ENCODE measurements around the gene PARP15.
A peak's percentile ranks its signal among the peaks of the same experiment; 100 is the strongest.
"Not testable (repeated sequence)": the region's sequence is repeated elsewhere in the genome, so short reads cannot be mapped to it uniquely, and the experiment has no call there.

PARP15 gene

GRCh38 chr3:122577409-122578031 is at the start of gene PARP15:
Gene PARP15 (plus strand): TSS chr3:122577650. CDS start chr3:122577668, 18 bp downstream.
- peak in 3 of 4 experiments; percentile 9 to 23 (median 10) for DNase-seq

- DNase-seq, result no peak
Measured at GRCh38 chr3:122530164-122530563, 47.3 kb upstream of the PARP15 start.

GRCh38 chr3:122533480-122533879 is 44.0 kb upstream of the PARP15 start:
- no peak for DNase-seq

GRCh38 chr3:122533931-122534334 is 43.5 kb upstream of the PARP15 start:
- DNase-seq, result no peak

GRCh38 chr3:122535964-122536631 is 41.4 kb upstream of the PARP15 start:
- DNase-seq, result no peak

- DNase-seq, result no peak
Measured at GRCh38 chr3:122536632-122537001, 40.8 kb upstream of the PARP15 start.

GRCh38 chr3:122538956-122539490 is 38.4 kb upstream of the PARP15 start:
- no peak for DNase-seq

GRCh38 chr3:122546151-122546550 is 31.3 kb upstream of the PARP15 start:
- no peak for DNase-seq

GRCh38 chr3:122548076-122548475 is 29.4 kb upstream of the PARP15 start:
- DNase-seq, result no peak

- DNase-seq, result no peak
Measured at GRCh38 chr3:122548619-122549018, 28.8 kb upstream of the PARP15 start.

GRCh38 chr3:122553171-122553570 is 24.3 kb upstream of the PARP15 start:
- no peak for DNase-seq

- no peak for DNase-seq
Measured at GRCh38 chr3:122555275-122556071, 22.0 kb upstream of the PARP15 start.

- DNase-seq, result no peak
Measured at GRCh38 chr3:122557356-122557755, 20.1 kb upstream of the PARP15 start.

- no peak for DNase-seq
Measured at GRCh38 chr3:122558605-122559004, 18.8 kb upstream of the PARP15 start.

- no peak for DNase-seq
Measured at GRCh38 chr3:122559906-122560305, 17.5 kb upstream of the PARP15 start.

GRCh38 chr3:122560680-122561079 is 16.8 kb upstream of the PARP15 start:
- DNase-seq, result peak; percentile 14 to 32 (median 26)

GRCh38 chr3:122562923-122563716 is 14.3 kb upstream of the PARP15 start:
- DNase-seq, result no peak

- DNase-seq, result no peak
Measured at GRCh38 chr3:122563717-122564025, 13.8 kb upstream of the PARP15 start.

- peak; percentile 50 to 85 (median 66) for DNase-seq
Measured at GRCh38 chr3:122564155-122564912, 13.1 kb upstream of the PARP15 start, which contains the start of the genes DTX3L and PARP9. Gene DTX3L (plus strand): TSS chr3:122564338. CDS start chr3:122564427, 89 bp downstream. Gene PARP9 (minus strand): TSS chr3:122564300. CDS start chr3:122559620, 4,680 bp downstream.

GRCh38 chr3:122568131-122568530 is 9.3 kb upstream of the PARP15 start:
- DNase-seq, result not testable (repeated sequence)

GRCh38 chr3:122568755-122569154 is 8.7 kb upstream of the PARP15 start:
- no peak for DNase-seq

GRCh38 chr3:122572940-122573412 is 4.5 kb upstream of the PARP15 start:
- DNase-seq, result no peak

All from activated CD4-positive, CD25-positive, alpha-beta regulatory T cell (primary cell).